ENCODE results near the gene CARHSP1.
"Not testable (repeated sequence)": the region's sequence is repeated elsewhere in the genome, so short reads cannot be mapped to it uniquely, and the experiment has no call there.

The CARHSP1 gene

GRCh38 chr16:8855972-8856371 is 12.8 kb downstream of the CARHSP1 start:
- DNase-seq (ENCODE audit: low read depth in 3 of 3, low spot score in 1 of 3), result no peak

DNA sequence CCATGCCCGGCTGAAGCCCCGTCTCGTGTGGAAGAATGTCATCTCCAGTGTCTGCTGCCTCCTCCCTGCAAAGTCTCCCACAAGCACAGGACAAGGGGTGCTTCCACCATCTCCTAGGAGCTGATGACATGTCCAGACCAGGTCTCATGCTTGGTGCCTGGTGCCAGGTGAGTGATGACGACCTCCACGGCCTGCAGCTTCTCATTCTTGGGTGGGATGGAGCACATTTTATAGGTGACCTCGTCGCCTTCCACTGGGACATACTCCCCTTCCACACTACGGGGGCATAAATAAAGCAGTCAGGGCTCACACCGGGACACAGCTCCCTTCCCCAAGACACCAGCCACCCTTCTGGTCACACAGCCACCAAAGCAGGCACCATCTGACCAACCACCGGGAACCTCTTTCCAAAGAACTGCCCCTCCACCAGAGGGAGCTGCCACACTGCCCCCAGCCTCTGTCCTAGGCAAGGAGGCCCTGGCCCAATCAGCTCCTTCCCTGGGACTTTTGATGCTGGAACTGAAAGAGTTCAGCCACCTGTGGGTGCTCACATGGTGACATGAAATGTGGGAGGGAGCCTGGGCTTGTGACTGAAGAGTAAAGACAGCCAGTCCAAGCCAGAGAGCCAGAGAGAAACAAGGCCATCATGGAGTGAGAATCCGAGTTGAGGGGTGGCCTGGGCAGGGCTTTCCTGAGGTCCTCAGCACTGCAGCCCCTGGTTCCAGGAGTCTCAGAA is 13.6 kb downstream of the CARHSP1 start:
- no peak for DNase-seq (ENCODE audit: low read depth in 3 of 3, low spot score in 1 of 3)

DNA sequence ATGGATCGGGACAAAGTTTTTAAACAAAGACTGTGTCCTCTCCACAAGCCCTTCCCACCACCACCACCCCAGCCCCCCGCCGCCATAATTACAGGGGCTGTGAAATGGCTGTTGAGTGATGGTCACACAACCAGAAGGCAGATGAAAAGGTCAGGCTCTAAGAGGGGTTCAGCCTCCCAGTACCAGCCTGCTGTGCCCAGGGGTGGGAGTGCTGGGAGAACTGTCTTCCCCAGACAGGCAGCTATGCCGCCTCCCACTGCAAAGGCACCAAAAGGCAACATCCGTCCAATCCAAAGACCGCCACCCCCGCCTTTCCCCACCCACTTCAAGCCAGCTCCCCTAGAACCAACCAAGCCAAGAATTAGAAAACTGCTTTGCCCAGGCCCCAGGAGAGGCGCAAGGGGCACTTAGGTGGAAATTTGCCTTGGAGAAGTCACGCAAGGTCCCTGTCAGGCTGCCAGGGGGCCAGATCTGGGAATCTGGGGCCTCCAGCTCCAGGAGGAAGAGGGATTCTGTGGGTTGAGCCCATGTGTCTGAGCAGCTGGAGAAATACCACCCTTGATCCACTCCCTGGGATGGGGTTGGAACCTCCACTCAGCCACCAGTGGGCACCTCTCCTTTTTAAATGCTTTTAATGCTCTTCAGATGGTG is 14.4 kb downstream of the CARHSP1 start:
- no peak for DNase-seq (ENCODE audit: low read depth in 3 of 3, low spot score in 1 of 3)

DNA sequence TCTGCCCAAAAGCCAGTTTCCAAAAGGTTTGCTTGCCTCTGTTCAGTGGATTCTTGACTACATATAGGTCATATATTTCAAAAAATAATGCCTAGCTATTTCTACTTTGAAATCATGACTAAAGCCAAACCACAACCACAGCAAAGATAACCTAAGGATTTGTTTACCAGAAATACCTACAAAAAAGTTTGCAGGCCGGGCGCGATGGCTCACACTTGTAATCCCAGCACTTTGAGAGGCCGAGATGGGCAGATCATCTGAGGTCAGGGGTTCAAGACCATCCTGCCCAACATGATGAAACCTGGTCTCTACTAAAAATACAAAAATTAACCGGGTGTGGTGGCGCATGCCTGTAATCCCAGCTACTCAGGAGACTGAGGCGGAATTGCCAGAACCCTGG is 15.2 kb downstream of the CARHSP1 start:
- no peak for DNase-seq (ENCODE audit: low read depth in 3 of 3, low spot score in 1 of 3)

DNA sequence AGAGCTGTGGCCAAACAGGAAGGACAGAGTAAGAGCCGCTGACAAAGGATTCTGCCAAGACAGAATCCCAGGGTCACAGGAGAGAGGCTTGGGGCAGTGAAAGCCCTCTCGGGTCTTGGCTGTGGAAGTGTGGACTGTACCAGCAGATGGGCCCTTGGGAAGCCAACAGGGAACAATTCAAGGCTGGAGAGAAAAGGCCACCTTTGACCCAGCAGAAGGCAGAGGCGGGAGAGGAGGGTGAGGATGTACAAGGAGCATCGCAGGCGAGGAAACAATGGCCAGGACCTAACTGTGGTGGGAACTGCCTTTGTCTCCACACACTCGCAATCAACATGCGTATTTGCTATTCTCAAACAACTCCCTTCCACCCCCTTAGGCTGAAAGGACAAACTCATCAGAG is 15.7 kb downstream of the CARHSP1 start:
- no peak for DNase-seq (ENCODE audit: low read depth in 3 of 3, low spot score in 1 of 3)

- no peak for DNase-seq (ENCODE audit: low read depth in 3 of 3, low spot score in 1 of 3)
These were observed 16.3 kb downstream of the CARHSP1 start for GRCh38 chr16:8852534-8852933.

GRCh38 chr16:8851761-8852403 is 16.9 kb downstream of the CARHSP1 start:
- no peak for DNase-seq (ENCODE audit: low read depth in 3 of 3, low spot score in 1 of 3)

DNA sequence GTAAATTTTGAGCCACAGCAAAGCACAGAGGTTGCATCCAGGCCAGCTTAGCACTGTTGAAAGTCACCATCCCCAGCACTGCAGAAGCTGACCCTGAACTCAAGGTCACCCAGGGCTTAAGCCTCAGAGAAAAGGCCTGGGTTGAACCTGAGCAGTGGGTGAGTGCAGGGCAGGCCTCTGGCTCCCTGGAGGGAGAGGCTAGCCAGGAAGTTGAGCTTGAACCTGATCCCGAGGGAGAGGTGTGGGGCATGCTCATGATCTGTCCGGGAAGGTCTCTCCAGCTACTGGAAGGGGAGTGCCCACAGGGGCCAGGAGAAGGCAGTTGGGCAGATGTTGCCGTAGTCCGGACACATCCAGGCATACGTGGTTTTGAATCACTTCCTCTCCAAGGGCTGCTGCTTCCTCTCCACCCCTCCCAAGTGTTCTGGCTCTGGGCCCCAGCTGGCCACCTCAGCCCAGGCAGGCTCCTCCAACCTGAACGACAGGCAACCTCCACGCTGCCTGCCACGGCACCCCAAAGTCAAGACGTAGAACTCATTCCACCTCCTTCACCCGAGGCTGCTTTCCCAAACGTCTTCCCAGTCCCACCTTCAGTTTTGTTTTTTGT is 18.4 kb downstream of the CARHSP1 start:
- no peak for DNase-seq (ENCODE audit: low read depth in 3 of 3, low spot score in 1 of 3)

- DNase-seq (ENCODE audit: low read depth in 3 of 3, low spot score in 1 of 3), result no peak
These were observed 19.3 kb downstream of the CARHSP1 start for GRCh38 chr16:8849411-8850011.

GRCh38 chr16:8848939-8849391 is 19.8 kb downstream of the CARHSP1 start:
- DNase-seq (ENCODE audit: low read depth in 3 of 3, low spot score in 1 of 3), result no peak

GRCh38 chr16:8848231-8848938 is 20.4 kb downstream of the CARHSP1 start:
- no peak for DNase-seq (ENCODE audit: low read depth in 3 of 3, low spot score in 1 of 3)

GRCh38 chr16:8847623-8848022 is 21.2 kb downstream of the CARHSP1 start:
- no peak for DNase-seq (ENCODE audit: low read depth in 3 of 3, low spot score in 1 of 3)

DNA sequence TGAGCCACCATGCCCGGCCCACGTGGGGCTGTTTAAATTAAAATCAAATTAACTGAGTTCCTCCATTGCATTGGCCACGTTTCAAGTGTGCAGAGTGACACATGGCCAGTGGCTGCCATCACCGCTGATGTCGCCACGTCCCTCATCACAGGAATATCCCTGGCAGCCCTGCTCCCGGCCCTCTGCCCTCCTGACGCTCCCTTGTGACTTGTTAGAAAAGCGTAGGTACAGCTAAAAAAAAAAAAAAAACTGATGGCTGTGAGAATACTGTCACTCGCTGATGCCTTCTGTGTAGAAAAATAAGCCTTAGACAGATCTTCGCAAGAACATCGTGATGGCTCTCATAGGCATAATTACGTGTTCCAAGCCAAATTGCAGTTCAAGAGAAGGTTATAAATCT is 21.7 kb downstream of the CARHSP1 start:
- no peak for DNase-seq (ENCODE audit: low read depth in 3 of 3, low spot score in 1 of 3)

DNA sequence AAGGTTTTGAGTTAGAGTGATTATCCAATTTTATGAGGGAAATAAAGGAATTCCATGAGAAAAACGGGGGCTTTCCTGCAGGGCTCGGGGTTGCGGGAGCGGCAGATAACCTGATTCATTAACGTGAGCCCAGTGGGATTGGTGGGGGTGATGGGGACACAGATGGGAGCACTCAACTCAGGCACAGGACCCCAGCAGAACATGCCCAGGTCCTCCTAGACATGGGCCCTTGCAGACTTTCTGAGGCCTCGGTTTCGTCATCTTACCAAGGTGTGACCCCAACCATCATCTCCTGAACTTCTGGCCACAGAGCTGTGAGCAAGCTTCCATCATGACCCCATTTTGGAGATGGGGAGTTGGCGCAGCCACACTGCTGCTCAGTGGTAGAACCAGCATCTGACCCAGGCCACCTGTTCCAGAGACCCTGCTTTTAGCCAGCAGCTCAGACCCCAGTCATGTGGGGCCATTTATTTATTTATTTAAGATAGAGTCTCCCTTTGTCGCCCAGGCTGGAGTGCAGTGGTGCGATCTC is 22.3 kb downstream of the CARHSP1 start:
- DNase-seq (ENCODE audit: low read depth in 3 of 3, low spot score in 1 of 3), result no peak

DNA sequence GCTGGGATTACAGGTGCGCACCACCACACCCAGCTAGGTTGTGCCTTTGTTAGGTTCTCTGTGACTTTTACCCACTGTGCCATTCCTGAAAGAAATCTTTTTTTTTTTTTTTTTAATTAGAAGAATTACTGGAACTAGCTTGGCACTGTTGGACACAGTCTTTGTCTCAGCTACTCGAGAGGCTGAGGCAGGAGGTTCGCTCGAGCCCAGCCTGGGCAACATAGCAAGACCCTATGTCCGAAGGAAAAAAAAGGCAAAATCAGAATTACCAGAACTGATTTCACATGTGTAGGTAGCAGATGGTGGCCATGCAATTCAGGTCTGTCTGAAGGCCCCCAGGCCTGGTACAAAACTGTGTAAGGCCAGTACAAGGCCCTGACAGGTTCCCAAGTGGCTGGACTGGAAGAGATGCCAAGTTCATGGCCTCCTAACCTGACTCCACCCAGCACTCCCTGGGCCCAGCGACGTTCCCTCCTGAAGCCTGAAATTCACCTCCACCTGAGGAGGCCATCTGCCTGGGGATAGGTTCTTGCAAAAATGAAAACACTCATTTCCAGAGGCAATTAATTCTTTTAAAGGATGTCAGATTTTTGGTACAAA is 23.0 kb downstream of the CARHSP1 start:
- DNase-seq (ENCODE audit: low read depth in 3 of 3, low spot score in 1 of 3), result no peak

DNA sequence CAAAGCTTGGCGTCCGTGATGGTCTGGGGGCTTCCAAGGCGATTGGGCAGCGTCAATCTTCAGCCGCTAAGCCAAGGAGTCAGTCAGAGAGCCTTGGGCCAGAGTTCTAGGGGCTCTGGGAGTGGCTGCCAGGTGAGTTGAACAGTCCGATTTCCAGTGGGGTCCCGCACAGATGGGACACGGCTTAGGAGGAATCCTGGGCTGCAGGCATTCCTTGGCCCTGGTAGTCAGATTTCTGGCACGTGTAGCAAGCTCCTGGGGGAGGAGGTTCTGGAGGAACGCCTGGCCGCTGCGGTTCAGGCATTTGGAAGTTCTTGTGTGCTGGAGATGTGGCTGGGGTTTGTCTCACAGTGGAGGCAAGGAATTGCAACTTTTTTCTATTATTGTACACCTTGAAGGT is 25.5 kb downstream of the CARHSP1 start:
- not testable (repeated sequence) for DNase-seq (ENCODE audit: low read depth in 3 of 3, low spot score in 1 of 3)

DNA sequence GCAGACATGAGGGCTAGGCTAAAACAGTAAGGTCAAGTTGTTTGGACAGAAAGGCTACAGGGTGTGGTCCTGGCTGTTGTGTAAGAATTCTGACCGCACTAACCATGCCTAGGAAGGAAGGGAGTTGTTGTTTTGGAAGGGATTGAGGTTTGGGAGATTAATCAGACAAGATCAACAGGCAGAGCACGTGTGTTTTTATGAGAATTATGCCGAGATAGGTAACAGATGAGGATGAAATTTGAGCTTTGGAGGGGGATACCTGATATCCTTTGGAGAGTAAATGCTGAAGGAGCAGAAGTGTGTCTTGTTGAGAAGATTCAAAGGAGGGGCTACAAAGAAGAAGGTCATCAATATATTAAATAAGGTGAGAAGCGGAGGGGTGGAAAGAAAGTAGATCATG is 26.8 kb downstream of the CARHSP1 start:
- DNase-seq (ENCODE audit: low read depth in 3 of 3, low spot score in 1 of 3), result not testable (repeated sequence)

DNA sequence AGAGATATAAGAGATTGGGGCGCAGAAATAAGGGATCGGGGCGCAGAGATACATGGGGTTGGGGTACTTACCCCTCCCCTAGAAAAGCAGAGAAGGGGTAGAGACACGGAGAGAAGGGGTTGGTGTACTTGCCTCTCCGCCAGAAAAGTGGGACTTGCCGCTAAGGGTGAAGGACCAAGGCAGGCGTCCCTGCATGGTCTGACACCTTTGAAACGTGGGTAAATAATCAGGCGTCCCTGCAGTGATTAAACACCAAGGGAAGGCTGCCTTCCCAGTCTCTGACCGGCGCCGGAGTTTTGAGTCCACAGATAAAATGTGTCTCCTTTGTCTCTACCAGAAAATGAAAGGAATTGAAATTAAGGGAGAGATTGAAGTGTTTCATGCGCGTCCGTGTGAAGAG is 31.2 kb downstream of the CARHSP1 start:
- DNase-seq (ENCODE audit: low read depth in 3 of 3, low spot score in 1 of 3), result not testable (repeated sequence)

DNA sequence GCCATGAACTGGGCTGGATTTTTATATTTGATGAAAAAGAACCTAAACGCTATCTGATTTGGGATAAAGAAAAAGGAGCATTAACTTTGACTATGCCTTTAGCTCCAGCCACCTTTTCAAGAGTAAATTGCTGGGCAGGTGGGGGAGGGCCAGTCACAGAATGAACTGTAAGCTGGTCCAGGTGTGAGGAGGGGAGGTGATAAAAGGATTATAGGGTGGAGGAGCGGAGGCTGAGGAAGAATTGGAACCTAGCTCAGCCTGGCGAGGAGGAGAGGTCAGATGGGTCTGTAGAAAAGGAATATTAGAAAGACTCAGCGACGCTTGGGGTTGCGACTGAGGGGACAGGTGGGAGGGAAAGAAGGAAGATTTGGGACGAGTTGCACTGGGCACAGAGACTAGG is 32.0 kb downstream of the CARHSP1 start:
- not testable (repeated sequence) for DNase-seq (ENCODE audit: low read depth in 3 of 3, low spot score in 1 of 3)

DNA sequence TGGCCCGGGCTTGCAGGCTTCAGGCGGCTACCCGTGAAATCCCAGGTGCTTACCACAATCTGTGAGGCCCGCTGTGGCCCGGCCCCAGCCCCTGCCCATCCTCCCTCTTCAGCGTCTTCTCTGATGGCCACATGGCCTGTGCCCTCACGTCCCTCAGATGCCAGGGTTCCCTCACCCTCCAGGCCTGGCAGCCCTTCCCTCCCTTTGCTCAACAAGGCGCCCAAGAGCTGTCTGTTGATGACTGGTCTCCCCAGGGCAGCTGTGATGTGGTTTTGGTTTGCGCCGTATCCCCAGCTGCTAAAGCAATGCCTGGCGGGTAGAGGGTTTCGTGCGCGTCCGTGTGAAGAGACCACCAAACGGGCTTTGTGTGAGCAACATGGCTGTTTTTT is 36.1 kb downstream of the CARHSP1 start:
- DNase-seq (ENCODE audit: low read depth in 3 of 3, low spot score in 1 of 3), result no peak

Measured in stimulated activated CD4-positive, alpha-beta T cell treated with anti-CD3 and anti-CD28 coated beads, TNF-alpha, amount 100 ng/mL, for 1 hour (primary cell).